HG03460 (cell line): ENCODE data around the gene SLC7A1.
A peak's percentile ranks its signal among the peaks of the same experiment; 100 is the strongest.

Experiments used
- ATAC-seq: cut with Tn5 transposase; IDR thresholded peaks from one replicate; pipeline ENCODE4 v1.9.1; 2021; ENCODE audit not compliant: unreplicated experiment

SLC7A1 gene

DNA sequence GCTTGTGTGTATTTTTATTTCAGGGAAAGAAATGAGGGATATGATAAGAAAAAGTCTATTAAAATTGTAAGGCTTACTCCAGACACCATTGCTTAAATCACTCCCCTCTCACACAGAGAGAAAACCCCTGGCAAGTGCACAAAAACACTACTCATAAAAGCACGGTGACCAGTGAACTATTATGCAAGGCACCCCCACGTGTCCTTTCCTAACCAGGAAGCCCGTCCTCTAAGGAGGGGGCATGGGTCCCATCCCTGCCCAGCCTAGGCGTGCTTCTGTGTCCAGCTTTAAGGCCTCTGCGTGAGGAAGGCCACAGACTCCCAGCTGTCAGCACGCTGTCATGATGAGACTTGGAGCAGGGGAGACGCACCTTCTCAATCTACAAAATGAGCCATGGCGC, 83.5 kb downstream of the SLC7A1 start:
- no peak for ATAC-seq

DNA sequence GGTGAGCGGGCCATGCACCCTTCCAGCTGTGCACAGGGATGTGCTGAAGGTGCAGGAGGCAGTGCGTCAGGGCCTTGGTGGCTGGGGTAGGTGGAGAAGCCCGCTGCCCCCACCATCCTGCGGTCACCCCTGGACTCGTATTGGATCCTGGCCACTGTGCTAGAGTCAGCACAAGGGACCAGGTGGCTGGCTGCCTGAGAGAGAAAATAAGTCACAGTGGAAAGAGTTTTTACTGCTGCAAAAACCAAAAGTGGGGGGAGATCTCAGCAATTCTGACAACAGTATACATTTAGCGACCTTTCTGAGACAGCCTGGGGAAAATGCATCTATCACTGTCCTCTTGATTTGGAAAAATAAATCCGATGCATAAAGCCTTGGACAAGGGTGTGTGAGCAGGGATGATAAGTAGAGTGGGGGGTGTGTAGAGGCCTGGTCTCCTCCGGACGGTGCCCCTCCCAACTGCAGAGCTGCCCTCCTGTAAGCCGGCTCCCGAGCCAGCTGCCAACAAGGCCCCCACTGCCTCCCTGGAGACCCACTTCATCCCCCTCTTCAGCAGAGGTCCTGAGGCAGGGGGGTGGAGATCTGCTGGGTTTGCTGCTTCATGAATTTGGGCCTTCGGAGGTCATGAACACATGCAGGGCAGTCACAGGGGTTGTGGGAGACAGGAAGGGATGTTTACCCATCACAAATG, 84.2 kb downstream of the SLC7A1 start:
- ATAC-seq = no peak

DNA sequence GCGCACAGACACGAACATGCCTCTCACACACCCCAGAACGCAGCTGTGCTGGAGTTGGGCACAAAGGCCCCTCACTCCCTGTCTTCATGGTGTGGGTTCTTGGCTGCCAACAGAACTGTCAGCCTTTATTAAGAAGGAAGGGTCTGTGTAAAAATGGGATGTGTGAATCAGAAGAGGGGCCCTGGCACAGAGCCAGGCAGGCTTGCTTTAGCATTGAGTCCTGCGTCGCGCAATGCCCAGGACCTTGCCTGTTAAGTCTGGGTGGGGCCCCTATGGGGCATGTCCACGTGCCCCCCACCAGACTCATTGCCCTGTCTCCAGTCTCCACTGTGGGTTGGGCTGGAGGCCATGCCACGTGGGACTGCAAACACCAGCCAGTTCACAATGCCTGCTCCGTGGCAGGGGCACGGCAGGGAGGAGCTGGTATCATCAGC, 84.8 kb downstream of the SLC7A1 start:
- no peak for ATAC-seq

DNA sequence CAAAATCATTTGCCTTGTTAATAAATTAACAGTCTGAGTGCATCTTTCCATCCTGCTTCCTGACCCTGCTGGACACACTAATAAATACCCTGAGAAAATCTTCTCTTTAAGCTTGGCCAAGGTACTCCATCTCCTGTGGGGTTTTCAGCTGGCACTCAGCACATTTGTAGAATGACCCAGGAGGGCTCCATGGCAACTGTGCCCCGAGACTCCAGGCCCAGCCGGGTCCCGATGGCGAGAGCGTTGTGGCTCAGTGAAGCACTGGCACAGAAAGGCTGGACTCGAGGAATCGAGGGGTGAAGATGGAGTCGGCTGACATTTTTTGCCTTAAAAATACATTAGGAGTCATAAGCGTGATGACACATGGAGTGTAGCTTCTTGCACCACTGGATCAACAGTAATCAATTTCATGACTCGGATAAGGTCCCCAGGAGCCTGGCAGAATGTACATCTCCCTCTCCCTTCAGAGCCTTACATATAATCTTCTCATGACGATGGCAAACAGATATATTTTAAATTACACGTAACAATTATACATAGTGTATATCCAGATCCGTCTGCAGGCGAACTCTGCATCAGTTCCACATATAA, 85.4 kb downstream of the SLC7A1 start:
- ATAC-seq = no peak

DNA sequence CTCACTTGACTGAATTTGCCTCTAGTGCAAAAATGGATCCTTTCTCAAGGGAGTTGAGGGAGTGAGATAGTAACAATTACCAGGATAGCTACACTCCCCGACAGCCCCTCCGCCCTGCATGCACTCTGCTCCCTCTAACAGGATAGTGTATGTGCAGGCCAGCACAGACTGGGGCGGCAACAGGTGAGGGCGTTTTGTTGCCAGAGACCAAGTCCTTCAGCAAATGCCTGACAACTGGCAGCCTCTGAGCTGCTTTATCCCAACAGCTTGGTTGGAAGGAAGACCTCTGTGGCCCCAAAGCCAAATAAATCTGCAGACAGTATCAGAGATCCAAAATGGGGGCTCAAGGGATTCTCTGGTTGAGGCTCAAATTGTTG, 86.6 kb downstream of the SLC7A1 start:
- no peak for ATAC-seq

DNA sequence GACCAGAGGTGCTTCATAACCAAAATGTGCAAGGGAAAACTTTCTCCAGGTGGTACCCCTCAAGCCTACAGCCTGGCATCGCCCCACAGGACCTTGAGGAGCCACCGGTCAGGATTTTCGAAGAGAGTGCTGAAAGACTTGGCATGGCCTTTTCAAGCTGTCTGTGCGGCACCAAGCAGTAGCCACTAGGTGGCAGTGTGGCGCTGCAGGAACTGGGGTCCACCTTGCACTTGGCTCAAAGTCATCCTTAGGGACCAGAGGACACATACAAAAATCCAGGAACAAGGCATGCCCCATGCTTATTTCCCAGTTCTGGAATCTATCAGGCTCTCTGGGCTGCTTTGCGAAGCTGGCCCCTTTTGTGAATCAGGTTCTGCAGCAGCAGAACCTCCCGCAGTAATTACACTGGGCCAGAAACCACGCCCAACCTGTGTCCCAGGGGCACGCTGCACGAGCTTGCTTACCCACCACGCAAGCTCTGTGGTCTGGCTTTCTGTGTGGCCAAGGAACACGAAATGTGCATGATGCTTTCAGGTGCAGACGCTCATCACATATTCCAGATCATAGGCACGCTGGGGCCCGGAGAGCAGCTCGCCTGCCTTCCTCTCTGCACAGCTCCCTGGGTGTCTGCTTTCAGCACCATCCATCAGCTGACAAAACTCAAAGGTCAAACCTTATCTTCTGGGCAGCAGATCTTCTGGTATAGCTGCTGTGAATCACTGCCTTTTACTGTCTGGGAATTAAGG, 87.2 kb downstream of the SLC7A1 start:
- peak; percentile 71 for ATAC-seq

DNA sequence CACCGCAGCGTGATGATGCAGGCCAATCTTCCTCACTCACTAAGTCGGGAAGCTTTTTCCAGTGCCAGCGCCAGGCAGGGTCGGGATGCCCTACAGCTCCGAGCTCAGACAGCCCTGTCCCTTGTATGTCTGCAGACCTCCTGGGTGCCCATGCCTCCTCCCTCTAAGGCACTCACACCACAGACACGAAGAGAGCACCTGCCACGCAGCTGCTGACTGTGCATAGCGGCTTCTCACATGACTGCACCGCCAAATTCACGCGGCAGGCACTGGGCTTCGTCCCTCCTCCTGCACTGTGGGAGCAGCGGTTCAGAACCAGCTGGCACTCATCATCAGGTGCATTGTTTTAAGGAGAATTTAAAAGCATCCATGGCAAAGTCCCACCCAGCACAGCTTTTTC, 88.1 kb downstream of the SLC7A1 start:
- ATAC-seq = no peak

DNA sequence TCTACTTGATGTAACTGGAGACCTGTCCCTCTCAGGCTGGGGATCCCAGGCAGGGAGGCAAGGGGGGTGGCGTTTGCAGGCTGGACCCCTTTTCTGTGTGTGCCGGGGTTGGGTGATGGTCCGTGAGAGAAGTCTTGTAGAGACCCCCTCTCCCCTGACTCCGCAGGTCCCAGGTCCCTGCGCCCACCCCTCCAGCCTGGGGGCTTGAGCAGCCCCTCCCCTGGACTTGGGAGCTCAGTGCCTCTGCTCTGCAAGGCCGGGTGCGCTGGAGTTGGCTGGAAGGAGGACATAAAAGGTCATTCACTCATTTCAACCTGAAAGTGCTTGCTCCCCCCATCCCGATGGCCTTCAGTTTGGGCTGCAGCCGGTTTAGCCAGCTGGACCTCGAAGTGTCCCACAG, 89.5 kb downstream of the SLC7A1 start:
- ATAC-seq = no peak

DNA sequence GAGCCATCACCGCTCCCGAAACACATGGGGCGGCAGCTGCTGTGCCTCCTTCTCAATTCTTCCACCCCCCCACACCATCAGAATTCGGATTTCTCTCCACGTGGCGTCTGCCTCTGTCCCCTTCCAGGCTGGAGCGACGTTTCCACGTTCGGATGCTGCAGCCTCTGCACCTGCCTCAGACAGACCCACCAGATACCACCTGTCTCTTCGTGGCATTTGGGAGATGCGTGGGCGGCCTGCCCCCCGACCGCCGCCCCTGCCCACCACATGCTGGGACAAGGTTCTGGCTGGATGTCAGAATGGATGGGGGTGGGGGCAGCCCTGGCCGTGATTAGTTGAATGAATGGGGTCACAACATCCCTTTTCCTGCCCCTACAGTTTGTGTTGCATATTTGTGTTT, 90.0 kb downstream of the SLC7A1 start:
- ATAC-seq = no peak

DNA sequence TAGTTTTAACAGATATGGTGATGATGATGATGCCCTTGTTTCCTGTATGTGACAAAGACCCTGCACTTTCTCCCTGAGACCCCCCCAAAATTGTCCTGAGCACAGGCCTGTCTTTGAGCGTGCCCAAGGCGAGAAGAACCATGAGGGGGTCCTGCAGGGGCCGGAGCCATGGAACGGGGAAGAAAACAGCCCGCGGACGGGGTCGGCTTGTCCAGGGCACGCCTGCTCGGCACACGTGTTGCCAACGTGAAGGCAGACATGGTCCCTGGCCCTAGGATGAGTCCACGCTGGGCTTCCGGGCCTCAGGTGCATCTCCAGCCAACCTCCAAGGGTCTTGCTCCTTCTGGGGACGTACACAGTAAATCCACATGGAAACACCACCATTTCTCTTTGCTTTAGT, 90.8 kb downstream of the SLC7A1 start:
- ATAC-seq = no peak

DNA sequence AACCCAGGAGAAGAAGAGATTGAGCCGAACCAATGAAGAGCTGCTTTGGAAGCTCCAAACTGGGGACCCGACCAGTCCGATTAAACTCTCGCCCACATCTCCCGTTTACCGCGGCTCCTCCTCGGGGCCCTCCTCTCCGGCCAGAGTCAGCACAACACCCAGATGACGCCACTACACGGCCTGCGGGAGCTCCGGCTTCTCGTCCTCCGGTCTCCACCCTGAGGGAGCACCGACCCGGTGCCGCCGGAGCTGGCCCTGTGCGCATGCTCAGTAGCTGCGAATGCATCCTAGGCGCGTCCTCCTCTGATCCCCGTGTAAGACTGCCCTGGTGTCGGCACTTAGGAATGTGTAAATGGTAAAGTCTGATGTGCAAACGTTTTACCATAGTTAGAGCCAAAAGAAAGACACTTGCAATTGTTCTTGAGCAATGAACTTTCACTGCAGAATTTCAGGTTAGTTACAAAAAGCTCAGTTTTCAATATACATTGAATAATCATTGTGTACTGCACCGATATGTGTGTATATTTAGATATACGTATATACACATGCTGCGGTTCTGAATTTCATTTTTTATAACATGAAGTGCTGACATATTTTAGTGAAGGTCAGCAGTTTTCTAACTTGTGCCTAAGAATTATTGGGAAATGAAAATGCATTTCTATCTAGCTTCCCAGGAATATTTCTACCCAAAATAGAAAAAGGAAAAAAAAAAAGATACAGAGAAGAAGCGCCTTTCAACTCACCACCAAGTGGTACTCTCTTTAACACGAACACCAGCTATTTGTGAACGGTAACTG, 92.2 kb downstream of the SLC7A1 start:
- ATAC-seq = no peak

DNA sequence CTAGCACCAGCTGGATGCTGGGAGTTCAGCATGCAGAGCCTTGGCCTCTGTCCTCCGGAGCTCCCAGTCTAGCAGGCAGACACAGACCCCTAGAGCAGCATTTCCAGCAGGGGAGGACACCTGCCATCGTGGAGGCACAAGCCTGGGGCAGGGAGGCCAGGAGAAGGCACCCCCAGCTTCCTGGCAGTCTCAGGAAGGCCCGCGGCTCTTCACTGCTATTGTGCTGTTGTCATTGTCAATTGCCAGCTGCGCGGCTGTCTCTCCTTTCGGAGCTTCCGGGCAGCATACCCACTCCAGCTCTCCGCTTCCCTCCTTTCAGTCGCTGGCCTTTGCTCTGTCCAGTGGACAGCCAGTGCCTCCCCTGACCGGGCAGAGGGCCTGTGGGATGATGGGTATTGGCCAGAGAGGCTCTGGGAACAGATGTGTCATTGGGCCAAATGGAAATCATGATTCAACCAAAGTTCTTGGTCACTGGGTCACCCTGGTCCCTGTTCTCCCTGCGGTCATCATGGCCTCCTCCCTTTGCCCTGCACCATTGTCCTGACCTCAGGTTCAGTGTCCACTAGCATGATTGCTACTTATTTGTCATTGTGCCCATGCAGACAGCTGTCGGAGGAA, 93.0 kb downstream of the SLC7A1 start:
- no peak for ATAC-seq

DNA sequence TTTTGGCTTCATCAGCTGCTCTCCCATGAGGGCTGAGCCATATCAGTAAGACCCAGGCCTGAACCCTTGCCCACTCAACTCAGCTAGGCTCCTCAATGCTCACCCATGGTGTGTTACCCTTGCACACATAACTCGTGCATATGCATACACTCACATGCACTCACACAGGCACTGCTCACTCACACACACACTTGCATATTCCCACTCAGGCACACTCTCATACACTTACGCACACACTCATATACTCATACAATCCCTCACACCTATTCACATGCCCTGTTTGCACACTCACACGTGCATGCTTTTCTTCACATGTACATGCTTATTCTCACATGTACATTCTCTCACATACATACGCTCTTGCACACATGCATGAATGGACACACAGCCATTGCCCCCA, 93.8 kb downstream of the SLC7A1 start:
- ATAC-seq = no peak

DNA sequence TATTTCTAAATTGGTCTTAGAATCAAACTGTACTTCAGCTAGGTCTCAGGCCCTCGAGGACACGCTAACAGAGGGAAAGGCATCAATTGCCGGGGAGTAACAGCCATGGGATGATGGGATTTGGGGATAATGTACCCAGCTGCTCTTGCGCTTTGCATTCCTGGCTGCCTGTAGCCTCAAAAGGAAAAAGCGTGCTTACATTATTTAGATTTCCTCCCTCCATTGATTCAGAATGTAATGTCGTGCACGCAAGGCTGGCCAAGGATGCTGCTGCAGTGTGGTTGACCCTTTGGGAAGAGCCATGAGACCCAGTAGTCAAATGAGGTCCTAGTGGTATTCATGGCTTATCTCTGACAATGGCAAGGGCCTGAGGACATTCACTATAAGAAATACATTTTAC, 95.1 kb downstream of the SLC7A1 start:
- no peak for ATAC-seq

DNA sequence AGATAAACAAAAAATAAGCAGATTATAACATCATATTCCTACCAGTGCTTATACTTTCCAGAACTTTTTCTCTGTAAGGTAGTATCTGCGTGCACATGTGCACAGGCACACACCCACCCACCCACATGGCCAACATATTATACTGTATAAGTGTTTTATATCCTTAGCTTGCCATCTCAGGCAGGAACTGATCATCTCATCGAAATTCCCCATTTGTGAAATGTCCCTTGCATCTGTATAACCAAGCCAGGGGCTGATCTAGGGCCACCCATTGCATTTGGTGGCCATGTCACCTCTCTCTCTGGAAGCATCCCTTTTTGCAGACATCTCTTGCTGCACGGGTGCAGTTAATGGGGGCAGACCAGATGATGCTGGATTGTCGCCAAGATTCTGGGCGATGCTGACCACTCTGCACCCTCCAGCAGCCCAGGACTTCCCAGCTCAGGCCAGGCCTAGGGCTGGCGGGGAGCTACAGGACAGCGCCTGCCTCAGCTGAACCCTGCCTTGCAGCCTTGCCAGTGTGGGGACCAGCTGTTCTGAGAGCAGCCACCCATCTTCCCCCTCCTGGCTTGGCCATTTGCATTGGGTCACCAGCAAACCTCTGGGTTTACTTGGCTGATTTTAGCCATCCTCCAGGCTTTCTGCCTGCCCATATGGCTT, 95.9 kb downstream of the SLC7A1 start:
- no peak for ATAC-seq

DNA sequence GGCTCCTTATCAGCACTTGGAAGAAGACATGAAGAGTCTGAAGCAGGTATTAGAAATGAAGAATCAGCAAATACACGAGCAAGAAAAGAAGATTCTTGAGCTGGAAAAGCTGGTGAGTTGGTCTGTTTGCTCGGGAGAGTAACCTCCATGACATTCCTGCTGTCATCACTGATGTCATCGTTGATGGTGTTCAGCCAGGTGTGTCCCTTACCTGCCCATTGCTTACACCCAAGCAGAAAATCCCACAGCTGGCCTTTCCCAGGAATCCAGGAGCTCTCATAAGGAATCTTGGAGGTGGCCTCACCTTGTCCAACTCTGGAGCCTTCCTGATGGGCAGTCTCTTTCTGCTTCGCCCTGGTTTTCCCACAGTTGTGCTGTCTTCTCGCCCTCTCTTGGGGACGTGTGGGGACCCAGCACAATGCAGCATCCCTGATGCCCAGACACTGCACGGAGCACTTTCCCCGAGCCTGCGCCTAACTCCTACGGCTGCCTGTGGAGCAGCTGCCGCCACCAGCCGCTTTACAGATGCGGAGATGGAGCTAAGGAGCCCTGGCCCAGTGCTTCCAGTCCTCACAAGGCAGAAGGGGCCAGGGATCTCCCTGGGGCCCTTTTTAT, 97.0 kb downstream of the SLC7A1 start:
- no peak for ATAC-seq

DNA sequence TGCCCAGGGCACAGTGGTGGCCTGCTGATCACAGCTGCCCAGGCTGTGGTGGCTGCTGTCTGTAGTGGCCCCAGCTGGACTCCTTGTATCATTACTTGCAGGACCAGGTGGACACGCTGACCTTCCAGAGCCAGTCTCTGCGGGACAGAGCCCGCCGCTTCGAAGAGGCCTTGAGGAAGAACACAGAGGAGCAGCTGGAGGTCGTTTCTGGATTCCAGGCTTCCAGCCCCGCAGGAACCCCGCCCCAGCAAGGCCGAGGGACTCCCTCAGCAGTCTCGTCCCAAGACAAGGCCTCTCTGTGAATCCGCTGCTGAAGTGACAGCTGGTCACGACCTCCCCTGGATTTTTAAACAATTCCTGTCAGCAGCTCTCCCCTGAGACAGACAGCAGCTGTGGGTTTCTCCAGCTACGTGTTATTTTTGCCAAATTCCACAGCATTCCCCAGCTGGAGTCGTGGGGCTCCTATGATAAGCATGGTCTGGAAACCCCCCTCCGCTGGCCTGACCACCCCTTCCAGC, 98.3 kb downstream of the SLC7A1 start:
- ATAC-seq = no peak

DNA sequence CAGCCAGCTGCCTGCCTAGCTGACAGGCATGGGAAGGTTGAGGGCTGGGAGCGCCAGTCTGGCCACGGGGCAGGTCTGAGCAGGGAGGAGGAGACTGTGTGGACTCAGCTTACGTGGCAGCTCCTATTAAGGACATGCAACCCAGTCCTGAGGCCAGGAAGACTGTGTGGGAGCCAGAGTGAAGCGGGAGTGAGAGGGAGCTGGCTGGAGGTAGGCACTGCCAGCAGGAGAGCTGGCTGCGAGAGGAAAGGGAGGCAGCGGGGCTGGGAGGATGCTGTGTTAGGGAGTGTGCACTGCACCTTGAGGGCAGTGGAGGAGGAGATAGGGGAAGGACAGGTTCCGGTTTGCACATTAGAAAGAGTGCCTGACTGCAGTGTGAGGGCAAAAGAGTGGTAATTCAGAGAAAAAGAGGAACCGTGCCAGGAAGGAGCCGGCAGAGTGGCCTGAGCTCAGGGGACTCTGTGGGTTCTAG, 99.2 kb downstream of the SLC7A1 start:
- ATAC-seq = peak; percentile 78

DNA sequence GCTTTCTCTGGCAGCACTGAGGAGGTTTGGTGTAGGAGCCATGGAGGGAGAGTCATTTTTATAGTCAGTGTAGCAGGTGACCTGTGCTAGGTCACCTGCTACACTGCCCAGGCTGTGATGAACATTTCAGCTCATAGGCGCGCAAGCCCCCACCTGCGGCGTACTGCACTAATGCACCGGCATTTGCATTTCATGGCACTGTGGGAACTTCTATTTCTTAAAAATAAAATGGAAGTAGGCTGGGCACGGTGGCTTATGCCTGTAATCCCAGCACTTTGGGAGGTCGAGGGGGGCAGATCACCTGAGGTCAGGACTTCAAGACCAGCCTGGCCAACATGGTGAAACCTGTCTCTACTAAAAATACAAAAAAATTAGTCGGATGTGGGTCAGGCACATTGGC, 101.0 kb downstream of the SLC7A1 start:
- ATAC-seq = no peak

DNA sequence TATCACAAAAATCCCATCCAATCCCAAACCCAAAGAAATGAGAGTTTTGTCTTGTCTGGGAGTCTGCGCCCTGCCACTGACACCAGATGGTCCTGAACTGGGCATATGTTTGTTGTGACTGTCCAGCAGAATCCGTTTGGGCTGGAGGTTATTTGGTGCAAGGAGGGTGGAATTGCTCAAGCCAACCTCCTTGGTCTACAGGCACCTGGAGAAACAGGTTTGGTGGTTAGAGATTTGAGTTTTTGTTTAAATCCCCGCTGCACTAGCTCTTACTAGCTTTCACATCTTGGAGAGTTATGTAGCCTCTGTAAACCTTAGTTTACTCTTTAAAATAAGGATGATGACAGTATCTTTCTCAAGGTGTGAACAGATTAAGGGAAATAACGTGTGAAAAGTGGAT, 101.7 kb downstream of the SLC7A1 start:
- ATAC-seq = no peak
